ENCODE results near the gene TMEM256.

DNA sequence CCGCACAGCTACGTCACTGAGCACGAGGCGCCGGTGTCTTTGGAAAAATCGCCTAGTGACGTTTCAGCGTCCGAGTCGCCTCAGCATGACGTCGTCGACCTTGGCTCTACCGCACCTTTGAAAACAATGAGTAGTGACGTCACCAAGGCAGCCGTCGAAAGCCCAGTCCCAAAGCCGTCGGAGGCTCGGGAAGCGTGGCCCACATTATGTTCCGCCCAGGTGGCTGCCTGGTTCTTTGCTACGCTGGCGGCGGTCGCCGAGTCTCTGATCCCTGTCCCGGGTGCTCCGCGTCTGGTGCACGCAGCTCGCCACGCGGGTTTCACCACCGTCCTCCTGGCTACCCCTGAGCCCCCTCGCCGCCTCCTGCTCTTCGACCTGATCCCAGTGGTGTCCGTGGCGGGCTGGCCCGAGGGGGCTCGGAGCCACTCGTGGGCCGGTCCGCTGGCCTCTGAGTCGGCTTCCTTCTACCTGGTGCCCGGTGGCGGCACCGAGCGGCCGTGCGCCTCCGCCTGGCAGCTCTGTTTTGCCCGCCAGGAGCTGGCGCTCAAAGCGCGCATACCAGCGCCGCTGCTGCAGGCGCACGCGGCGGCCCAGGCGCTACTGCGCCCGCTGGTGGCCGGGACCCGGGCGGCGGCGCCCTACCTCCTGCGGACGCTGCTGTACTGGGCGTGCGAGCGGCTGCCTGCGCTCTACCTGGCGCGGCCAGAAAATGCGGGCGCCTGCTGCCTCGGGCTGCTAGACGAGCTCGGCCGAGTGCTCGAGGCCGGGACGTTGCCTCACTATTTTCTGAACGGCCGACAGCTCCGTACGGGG lies 32.9 kb upstream of the TMEM256 start:
- no peak for TF ChIP-seq POLR2A (IDR thresholded peaks at IDR 0.05; ENCODE audit: low read depth, low read length)
- no peak for TF ChIP-seq TAF1 (IDR thresholded peaks at IDR 0.05; ENCODE audit: low read depth, low read length)

Measured in GM12891 (cell line).